Urothelium cell line (cell line): ENCODE results near the gene FILIP1.

Source experiments
- DNase-seq: peaks from one replicate; pipeline ENCODE4 v3.0.0; 2011; ENCODE audit warnings: low spot score, mixed read lengths
- FAIRE-seq: peaks from 2 replicates; lab custom pipeline; 2011; peaks lifted over from hg19 to GRCh38; lab: Jason Lieb, UNC

FILIP1 gene

GRCh38 chr6:75493400-75494064 lies at the start of gene FILIP1:
Gene FILIP1, minus strand, starts transcription at chr6:75493800. Its CDS starts 78,828 bp downstream, at chr6:75414972.
- DNase-seq (no peak), FAIRE-seq (no peak)

DNA sequence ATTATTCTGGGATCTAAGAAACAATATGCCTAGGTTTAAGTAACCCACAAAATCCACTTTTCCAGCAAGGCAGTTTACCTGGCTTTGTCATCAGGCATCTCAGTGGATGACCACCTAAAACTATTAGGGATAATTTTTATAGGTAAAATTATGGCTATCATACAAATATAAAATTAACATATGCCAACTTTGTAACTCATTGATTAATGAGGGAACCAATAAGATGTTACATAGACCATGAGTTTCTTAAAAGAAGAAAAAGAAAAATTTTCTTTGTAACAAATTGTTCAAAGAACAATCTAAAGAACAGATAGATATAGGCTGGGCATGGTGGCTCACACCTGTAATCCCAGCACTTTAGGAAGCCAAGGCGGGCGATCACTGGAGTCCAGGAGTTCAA lies 49.7 kb upstream of the FILIP1 start:
- DNase-seq (no peak), FAIRE-seq (no peak)

DNA sequence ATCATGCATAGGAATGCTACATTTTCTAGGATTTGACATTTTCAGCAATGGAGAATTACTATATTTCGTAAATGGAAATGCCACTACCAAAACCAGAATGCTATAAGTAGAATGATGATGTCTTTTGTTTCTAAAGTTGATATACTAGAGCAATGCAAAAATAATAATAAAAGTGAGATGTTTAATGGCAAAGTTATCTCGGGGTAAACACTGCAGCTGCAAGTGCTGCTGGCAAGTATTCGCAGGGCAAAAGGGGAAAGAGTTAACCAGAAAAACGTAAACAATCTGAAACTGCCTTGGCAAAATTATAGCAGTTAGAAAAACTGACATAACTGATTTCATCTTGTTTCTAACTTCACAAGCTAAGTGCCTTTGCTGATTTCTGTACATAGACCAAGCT lies 45.5 kb upstream of the FILIP1 start:
- no peak for DNase-seq
- FAIRE-seq, result no peak

- no peak for FAIRE-seq
- no peak for DNase-seq
Measured at GRCh38 chr6:75532521-75532920, 38.9 kb upstream of the FILIP1 start.

DNA sequence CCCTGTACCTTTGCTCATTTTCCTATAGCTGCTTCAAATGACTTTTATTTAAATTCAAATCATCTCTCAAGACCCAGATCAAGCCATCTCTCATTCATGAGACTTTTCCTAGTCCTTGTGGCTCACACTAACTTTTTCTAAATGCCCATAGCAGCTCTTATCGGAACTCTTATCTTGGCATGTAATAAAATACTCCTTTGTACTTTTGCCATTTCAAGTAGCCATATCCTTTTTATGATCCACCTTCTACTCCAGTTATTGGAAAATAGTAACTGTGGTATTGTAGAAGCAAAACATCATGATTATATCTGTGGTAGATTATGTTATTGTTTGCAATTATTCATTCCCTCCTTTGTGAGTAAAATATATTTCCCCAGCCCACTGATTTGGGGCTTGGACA lies 37.6 kb upstream of the FILIP1 start:
- DNase-seq (no peak), FAIRE-seq (no peak)

DNA sequence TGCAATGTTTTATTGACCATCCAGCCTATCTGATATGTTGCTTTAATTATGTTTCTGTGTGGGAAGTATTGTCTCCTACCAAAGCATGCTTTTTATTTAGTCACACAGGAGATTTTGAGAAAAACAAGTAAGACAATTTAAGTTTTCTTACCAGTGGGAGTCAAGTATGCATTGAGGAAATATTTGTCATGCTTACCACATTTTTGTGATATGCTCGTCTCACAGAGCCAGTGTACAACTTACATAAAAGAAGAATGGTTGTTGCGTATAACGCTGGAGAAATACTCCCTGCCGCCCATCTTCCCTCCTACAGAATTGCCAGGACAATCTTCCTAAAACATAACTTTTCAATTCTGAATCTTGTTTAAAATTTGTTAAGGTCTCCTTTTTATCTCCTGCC lies 37.1 kb upstream of the FILIP1 start:
- DNase-seq (no peak), FAIRE-seq (no peak)

- FAIRE-seq, result no peak
- no peak for DNase-seq
Measured at GRCh38 chr6:75528423-75528822, 34.8 kb upstream of the FILIP1 start.

DNA sequence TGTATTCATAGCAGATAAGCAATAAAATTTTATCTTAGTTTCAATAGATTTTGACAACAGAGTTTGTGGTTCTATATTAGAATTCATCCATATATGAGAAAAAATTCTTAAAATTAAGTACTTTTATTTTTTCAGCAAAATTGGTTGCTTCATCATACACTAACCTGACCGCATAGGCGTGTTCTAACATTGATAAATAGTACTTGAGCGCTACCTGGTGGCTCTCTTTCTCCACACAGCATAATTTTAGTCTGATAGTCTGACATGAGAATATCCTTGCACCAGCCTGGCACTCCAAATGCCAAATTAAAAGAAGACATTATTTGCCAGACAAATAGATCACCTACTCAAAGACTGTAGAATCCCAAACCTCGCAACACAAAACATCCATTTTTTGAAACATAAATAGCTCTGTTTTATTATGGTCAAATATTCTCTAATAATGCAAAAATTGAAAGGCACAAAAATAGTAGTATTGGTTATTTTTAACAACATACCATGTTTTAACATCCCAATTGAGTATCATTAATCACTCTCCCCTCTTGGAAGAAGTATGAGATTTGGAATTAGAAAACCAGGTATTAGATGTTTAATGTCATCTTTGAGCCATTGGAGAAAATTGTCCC lies 33.0 kb upstream of the FILIP1 start:
- FAIRE-seq (no peak), DNase-seq (peak; percentile 49)

GRCh38 chr6:75525682-75526081 lies 32.1 kb upstream of the FILIP1 start:
- no peak for DNase-seq
- FAIRE-seq, result no peak

GRCh38 chr6:75524322-75524972 lies 30.8 kb upstream of the FILIP1 start:
- peak; percentile 70 for DNase-seq
- FAIRE-seq, result peak; percentile 35

DNA sequence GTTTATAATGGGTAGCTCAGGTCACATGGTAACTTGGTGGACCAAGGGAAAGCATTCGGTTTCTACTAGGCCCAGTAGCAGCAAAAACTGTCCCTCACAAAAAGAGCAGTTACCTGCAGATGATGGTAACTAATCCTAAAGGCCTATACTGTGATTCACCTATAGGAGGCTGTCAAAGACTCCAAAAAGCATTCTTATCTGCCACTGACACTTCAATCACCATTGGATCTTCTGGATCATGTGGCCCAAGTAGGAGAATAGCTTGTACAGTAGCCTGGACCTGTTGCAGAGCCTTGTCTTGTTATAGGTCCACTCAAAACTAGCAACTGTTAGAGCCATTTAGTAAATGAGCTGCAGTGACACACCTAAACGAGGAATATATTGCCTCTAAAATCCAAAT lies 23.2 kb upstream of the FILIP1 start:
- no peak for DNase-seq
- FAIRE-seq, result no peak

- FAIRE-seq (no peak), DNase-seq (no peak)
Measured at GRCh38 chr6:75512591-75512990, 19.0 kb upstream of the FILIP1 start.

DNA sequence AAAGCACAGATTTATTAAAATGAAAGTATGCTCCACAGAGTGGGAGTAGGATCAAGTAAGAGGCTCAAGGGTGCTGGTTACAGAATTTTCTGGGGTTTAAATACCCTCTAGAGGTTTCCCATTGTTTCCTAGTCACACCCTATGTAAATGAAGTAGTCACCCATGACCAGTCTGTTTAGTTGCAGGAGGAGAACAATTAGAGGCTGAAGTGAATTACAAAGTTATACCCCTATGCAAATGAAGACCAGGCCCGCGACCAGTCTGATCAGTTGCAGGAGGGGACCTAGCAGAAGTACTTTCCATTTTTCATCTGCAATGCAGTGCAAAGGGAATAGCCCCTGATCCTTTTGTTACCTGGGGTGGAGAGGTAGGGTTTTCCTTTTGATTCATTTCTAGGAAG lies 11.8 kb upstream of the FILIP1 start:
- FAIRE-seq (no peak), DNase-seq (no peak)

DNA sequence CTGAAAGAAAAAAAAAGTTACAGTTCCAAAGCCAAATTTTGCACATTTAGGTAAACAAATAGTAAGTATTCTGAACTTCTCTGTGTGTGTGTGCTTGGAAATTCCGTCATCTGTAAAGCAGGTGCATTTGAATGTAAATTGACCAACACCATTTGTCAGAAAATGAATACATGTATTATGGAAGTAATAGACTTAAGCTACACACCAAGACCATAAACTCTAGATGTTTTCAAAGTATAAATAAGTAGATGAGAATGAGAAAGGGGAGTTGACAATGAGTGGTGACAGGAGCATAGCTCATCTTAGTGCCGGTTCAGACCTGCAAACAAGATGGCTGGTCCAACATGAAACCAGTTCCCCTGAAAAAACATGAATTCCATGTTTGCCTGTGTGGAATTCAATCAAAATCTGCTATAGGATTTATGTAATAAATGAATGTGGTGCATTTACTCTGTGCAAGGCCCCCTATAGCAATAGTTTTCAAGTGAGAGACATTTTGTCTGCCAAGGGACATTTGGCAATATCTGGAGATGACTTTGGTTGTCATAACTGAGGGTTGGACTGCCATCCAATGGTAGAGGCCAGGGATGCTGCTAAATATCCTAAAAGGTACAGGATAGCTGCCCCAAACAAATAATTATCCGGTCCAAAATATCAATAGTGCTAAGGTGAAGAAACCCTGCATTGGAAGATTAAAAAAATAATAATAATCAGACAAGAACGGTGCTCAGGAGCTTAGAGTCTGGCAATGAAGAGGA lies 11.0 kb upstream of the FILIP1 start:
- no peak for FAIRE-seq
- DNase-seq, result no peak

DNA sequence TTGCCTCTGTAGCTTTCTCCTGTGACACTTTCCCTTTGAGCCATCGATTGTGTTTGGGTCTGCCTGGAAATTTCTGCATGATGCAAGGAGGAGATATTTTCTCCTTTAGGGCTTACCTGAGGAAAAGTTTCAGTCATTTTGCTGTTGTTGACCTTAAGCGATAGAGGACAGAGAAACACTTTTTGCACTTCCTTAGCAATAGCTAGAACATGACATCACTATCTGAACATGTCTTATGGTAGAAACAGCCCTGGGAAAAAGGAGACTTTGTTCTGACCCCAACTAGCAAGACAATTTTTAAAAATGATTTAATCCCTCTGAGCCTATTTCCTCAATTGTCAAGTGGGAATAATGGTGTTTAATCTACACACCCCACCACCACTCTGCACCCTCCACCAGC lies 9.7 kb upstream of the FILIP1 start:
- FAIRE-seq (no peak), DNase-seq (no peak)

DNA sequence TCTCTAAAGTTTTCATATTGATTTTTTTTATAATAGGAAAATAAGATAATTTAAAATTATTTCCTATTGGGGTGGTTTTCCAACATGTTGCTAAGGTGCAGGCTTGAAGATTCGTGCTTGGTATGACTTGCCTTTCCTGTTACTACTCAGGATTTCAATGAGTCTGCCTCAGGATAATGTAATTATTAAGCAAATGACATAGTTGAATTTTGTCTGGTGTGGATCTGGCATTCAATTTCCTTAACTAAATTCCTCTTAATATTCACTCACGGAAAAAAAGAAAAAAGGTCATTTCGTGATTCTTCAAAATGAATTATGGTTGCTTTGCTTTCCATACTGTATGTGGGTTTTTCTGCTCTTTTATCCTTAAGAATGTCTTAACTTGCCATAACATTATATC lies 9.3 kb upstream of the FILIP1 start:
- FAIRE-seq (no peak), DNase-seq (no peak)

GRCh38 chr6:75501756-75502155 lies 8.2 kb upstream of the FILIP1 start:
- DNase-seq (no peak), FAIRE-seq (no peak)

DNA sequence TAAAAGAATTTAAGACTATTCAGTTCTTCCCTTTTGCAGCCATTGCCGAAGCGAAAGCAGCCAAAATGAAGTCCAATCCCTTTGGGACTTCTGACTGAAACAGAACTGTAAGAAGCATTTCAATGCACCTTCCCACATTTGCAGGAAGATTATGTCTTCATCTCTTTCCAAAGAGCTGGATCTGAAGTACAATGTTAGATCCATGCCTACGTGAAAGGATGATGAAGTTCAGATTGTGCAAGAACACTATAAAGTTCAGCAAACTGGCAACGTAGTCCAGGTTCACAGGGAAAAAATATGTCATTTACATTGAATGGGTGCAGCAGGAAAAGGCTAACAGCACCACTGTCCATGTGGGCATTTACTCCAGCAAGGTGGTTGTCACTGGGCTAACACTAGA lies 6.0 kb upstream of the FILIP1 start:
- DNase-seq, result no peak
- no peak for FAIRE-seq

GRCh38 chr6:75498862-75499261 lies 5.3 kb upstream of the FILIP1 start:
- DNase-seq, result no peak
- FAIRE-seq, result no peak

- no peak for DNase-seq
- no peak for FAIRE-seq
Measured at GRCh38 chr6:75497994-75498393, 4.4 kb upstream of the FILIP1 start.

GRCh38 chr6:75495011-75495410 lies 1.4 kb upstream of the FILIP1 start:
- no peak for FAIRE-seq
- DNase-seq, result no peak

DNA sequence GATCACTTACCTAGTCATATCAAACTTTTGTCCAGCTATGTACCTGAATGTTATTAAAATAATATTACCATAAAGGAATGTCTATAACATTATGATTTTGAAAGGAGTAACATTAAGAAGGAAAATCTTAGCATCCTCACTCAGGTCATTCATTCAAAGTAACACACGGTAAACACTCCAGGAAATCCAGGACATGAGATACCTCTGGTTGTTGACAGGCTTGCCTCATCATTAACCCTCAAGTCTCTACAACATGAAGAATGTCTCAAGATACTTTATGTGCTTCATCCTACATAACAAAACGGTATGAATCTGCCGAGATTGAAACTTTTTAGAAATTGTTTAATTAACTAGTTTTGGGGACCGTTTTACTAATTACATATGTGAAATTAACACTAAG lies 690 bp upstream of the FILIP1 start:
- DNase-seq (no peak), FAIRE-seq (no peak)
